GM12801 (cell line): ENCODE measurements around the gene FCGBP.

Experiments used
- CTCF ChIP-seq: IDR thresholded peaks from one replicate; pipeline ENCODE4 v1.5.1; 2011; ENCODE audit warnings: control low read depth; ENCODE audit not compliant: insufficient read length; ENCODE audit errors: extremely low read depth

Gene FCGBP

GRCh38 chr19:39935364-39935661 lies 879 bp upstream of the FCGBP start:
- TF ChIP-seq CTCF, result no peak

- no peak for TF ChIP-seq CTCF
Observed at GRCh38 chr19:39929750-39930149, 4.7 kb downstream of the FCGBP start.

DNA sequence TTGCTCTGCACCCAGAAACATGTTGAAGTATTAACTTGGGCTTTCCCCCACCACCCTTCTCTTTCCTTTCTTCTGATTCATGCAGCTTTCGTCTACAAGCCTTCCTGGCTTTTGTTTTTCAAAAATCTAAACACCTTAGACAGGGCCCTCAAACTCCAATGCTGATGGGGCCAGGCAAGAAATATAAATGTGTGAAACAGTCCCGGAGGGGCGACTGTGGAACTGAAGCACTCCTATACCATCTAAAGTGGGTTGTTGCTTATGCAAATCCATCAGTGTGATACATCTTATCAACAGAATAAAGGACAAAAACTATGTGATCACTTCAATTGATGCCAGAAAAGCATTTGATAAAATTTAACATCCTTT lies 6.1 kb downstream of the FCGBP start:
- no peak for TF ChIP-seq CTCF

GRCh38 chr19:39927524-39928356 lies 6.7 kb downstream of the FCGBP start:
- no peak for TF ChIP-seq CTCF

- TF ChIP-seq CTCF, result no peak
Observed at GRCh38 chr19:39927076-39927475, 7.4 kb downstream of the FCGBP start.

- TF ChIP-seq CTCF, result no peak
Observed at GRCh38 chr19:39926170-39926760, 8.2 kb downstream of the FCGBP start.

DNA sequence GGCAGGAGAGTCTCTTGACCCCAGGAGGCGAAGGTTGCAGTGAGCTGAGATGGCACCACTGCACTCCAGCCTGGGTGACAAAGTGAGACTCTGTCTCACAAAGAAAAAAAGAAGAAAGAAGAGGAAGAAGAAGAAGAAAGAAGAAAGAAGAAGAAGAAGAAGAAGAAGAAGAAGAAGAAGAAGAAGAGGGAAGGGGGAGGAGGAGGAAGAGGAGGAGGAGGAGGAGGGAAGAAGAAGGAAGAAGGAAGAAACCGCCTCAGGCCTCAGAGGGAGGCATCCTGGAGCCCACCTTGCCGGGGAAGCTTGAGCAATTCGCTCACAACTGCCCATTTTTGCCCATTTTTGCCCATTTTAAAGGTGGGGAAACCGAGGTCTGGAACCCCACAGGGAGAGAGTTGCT lies 9.5 kb downstream of the FCGBP start:
- no peak for TF ChIP-seq CTCF
